KMS-11 (cell line): ENCODE measurements around the gene CYTH3.

ENCODE experiments used
- H2AFZ ChIP-seq: fragments of 200-600 bp; sonication (generic); 2 replicates; pipeline ENCODE4 v1.6.1; 2016; ENCODE audit warnings: antibody characterized with exemption, mixed run types, low read depth
- H3K27ac ChIP-seq: fragments of 200-600 bp; sonication (generic); 2 replicates; pipeline ENCODE4 v1.6.1; 2016; ENCODE audit warnings: mild to moderate bottlenecking, mixed run types
- H3K27me3 ChIP-seq: fragments of 200-600 bp; sonication (generic); 2 replicates; pipeline ENCODE4 v1.6.1; 2017; ENCODE audit warnings: mild to moderate bottlenecking, low read depth, mixed run types, moderate library complexity; ENCODE audit not compliant: insufficient read depth
- H3K36me3 ChIP-seq: fragments of 200-600 bp; sonication (generic); 2 replicates; pipeline ENCODE4 v1.6.1; 2017; ENCODE audit warnings: mild to moderate bottlenecking, mixed run types; ENCODE audit not compliant: insufficient read depth
- H3K4me1 ChIP-seq: fragments of 200-600 bp; sonication (generic); 2 replicates; pipeline ENCODE4 v1.6.1; 2016; ENCODE audit warnings: mild to moderate bottlenecking, low read depth, mixed run types; ENCODE audit not compliant: poor library complexity, severe bottlenecking
- H3K4me2 ChIP-seq: fragments of 200-600 bp; sonication (generic); 2 replicates; pipeline ENCODE4 v1.7.0; 2016; ENCODE audit warnings: mild to moderate bottlenecking, mixed run types
- H3K4me3 ChIP-seq: fragments of 200-600 bp; sonication (generic); IDR thresholded peaks from 2 replicates; pipeline ENCODE4 v1.6.1; 2017; ENCODE audit warnings: low read depth, low read length, mixed read lengths; ENCODE audit not compliant: insufficient read depth
- H3K79me2 ChIP-seq: fragments of 200-600 bp; sonication (generic); 2 replicates; pipeline ENCODE4 v1.6.1; 2016; ENCODE audit warnings: low read depth, mixed run types; ENCODE audit not compliant: insufficient read depth
- H3K9ac ChIP-seq: fragments of 200-600 bp; sonication (generic); 2 replicates; pipeline ENCODE4 v1.6.1; 2016; ENCODE audit warnings: mild to moderate bottlenecking, mixed run types
- H4K20me1 ChIP-seq: fragments of 200-600 bp; sonication (generic); 2 replicates; pipeline ENCODE4 v1.6.1; 2016; ENCODE audit warnings: mild to moderate bottlenecking, mixed run types; ENCODE audit not compliant: insufficient read depth
- CTCF ChIP-seq: fragments of 200-600 bp; sonication (generic); conservative IDR thresholded peaks from 2 replicates; pipeline ENCODE4 v1.6.1; 2017; ENCODE audit warnings: low read depth, mild to moderate bottlenecking, antibody characterized with exemption, low read length, moderate library complexity, mixed read lengths

CYTH3 gene

GRCh38 chr7:6218329-6218728 lies 54.1 kb downstream of the CYTH3 start:
- no peak overlapping the region for H3K4me3 ChIP-seq
- no peak overlapping the region for H2AFZ ChIP-seq
- no peaks in the 10 kb centered on the region for H4K20me1 ChIP-seq
- H3K4me2 ChIP-seq: no peak overlapping the region
- no peaks in the 10 kb centered on the region for H3K4me1 ChIP-seq
- TF ChIP-seq CTCF: no peak
- H3K27ac ChIP-seq: no peak overlapping the region
- H3K36me3 ChIP-seq: no peaks in the 10 kb centered on the region
- H3K27me3 ChIP-seq: no peaks in the 10 kb centered on the region
- H3K79me2 ChIP-seq: no peaks in the 10 kb centered on the region
- no peak overlapping the region for H3K9ac ChIP-seq

- Histone ChIP-seq H3K27me3 (no peaks in the 10 kb centered on the region), H3K4me1 (no peaks in the 10 kb centered on the region), H3K9ac (no peak overlapping the region), H2AFZ (no peak overlapping the region), H3K27ac (no peak overlapping the region), H3K79me2 (no peaks in the 10 kb centered on the region), H3K36me3 (no peaks in the 10 kb centered on the region), H3K4me3 (no peak overlapping the region), H4K20me1 (no peaks in the 10 kb centered on the region), H3K4me2 (no peak overlapping the region)
- no peak for TF ChIP-seq CTCF
Observed at GRCh38 chr7:6212008-6212407, 60.4 kb downstream of the CYTH3 start.

- Histone ChIP-seq H3K4me1 (no peaks in the 10 kb centered on the region), H3K9ac (no peak overlapping the region), H3K36me3 (no peaks in the 10 kb centered on the region), H2AFZ (no peak overlapping the region), H3K27me3 (no peaks in the 10 kb centered on the region), H4K20me1 (no peaks in the 10 kb centered on the region), H3K27ac (no peak overlapping the region), H3K4me3 (no peak overlapping the region), H3K4me2 (no peak overlapping the region), H3K79me2 (no peaks in the 10 kb centered on the region)
- no peak for TF ChIP-seq CTCF
Observed at GRCh38 chr7:6210621-6211372, 61.6 kb downstream of the CYTH3 start.

GRCh38 chr7:6209340-6209739 lies 63.1 kb downstream of the CYTH3 start:
- no peak overlapping the region for H3K4me2 ChIP-seq
- no peak overlapping the region for H3K4me3 ChIP-seq
- no peak overlapping the region for H2AFZ ChIP-seq
- H3K36me3 ChIP-seq: no peaks in the 10 kb centered on the region
- H4K20me1 ChIP-seq: no peaks in the 10 kb centered on the region
- no peak overlapping the region for H3K9ac ChIP-seq
- H3K79me2 ChIP-seq: no peaks in the 10 kb centered on the region
- H3K4me1 ChIP-seq: no peaks in the 10 kb centered on the region
- H3K27ac ChIP-seq: no peak overlapping the region
- H3K27me3 ChIP-seq: no peaks in the 10 kb centered on the region
- TF ChIP-seq CTCF: no peak
